ENCODE results near the gene MRPL33. TPM values are rescaled to one million over a fixed set of nuclear protein-coding genes. Genes with fewer than 3 reads are reported as not detected.
A peak's percentile ranks its signal among the peaks of the same experiment; 100 is the strongest.
"Not testable (repeated sequence)": the region's sequence is repeated elsewhere in the genome, so short reads cannot be mapped to it uniquely, and the experiment has no call there.

MRPL33 gene
- total RNA-seq, 1 experiment from 2014 or later = 86.3 TPM

- DNase-seq = peak in 1 of 2 experiments; percentile 49
- Histone ChIP-seq H3K79me2 (ENCODE audit: low read depth) (no peaks in the 10 kb centered on the region; the same call in 1 of the 2 replicates), H3K4me1 (replicated peaks; ENCODE audit: insufficient read depth) (peaks cover 71% of the 10 kb centered on the region), H3K4me3 (no peak overlapping the region), H3K36me3 (ENCODE audit: low read depth) (no peaks in the 10 kb centered on the region; the same call in 1 of the 2 replicates), H2AFZ (no peak overlapping the region), H3K9me2 (ENCODE audit: insufficient read depth) (no peaks in the 10 kb centered on the region), H4K20me1 (ENCODE audit: insufficient read depth) (no peaks in the 10 kb centered on the region), H3K4me2 (peak overlapping the region; percentile 15), H3K27me3 (ENCODE audit: insufficient read depth, low read depth) (no peaks in the 10 kb centered on the region), H3F3A (ENCODE audit: insufficient read depth, low read depth) (peaks cover 65% of the 10 kb centered on the region), H3K9me3 (ENCODE audit: insufficient read depth, low read depth) (no peaks in the 10 kb centered on the region), H3K27ac (peak overlapping the region; percentile 62)
- BruUV-seq (replicated peaks) = no TSS peak
- intact Hi-C loops (cut with micrococcal nuclease; ENCODE audit: unreplicated experiment) = no loop called here
- no peak for TF ChIP-seq CTCF (conservative IDR thresholded peaks at IDR 0.05)
- TF ChIP-seq EZH2 (IDR thresholded peaks at IDR 0.05; ENCODE audit: low read depth) = no peak
- ChIA-PET CTCF (no interaction called here), POLR2A (ENCODE audit: unreplicated experiment) (no interaction called here)
These were observed 8.3 kb upstream of the MRPL33 start for GRCh38 chr2:27762951-27763906.

GRCh38 chr2:27763907-27764267 is 7.6 kb upstream of the MRPL33 start:
- Histone ChIP-seq H3K9me3 (ENCODE audit: insufficient read depth, low read depth) (no peaks in the 10 kb centered on the region), H3K4me2 (no peak overlapping the region), H3K9me2 (ENCODE audit: insufficient read depth) (no peaks in the 10 kb centered on the region), H4K20me1 (ENCODE audit: insufficient read depth) (no peaks in the 10 kb centered on the region), H3K36me3 (ENCODE audit: low read depth) (no peaks in the 10 kb centered on the region; the same call in 1 of the 2 replicates), H3K27me3 (ENCODE audit: insufficient read depth, low read depth) (no peaks in the 10 kb centered on the region), H3K4me1 (replicated peaks; ENCODE audit: insufficient read depth) (peaks cover 71% of the 10 kb centered on the region), H2AFZ (no peak overlapping the region), H3K27ac (peak overlapping the region; percentile 62), H3K79me2 (ENCODE audit: low read depth) (no peaks in the 10 kb centered on the region; the same call in 1 of the 2 replicates), H3K4me3 (no peak overlapping the region), H3F3A (ENCODE audit: insufficient read depth, low read depth) (peaks cover 65% of the 10 kb centered on the region)
- TF ChIP-seq EZH2 (IDR thresholded peaks at IDR 0.05; ENCODE audit: low read depth) = no peak
- TF ChIP-seq CTCF (conservative IDR thresholded peaks at IDR 0.05) = no peak
- no peak for DNase-seq
- ChIA-PET CTCF (no interaction called here), POLR2A (ENCODE audit: unreplicated experiment) (interaction anchor here (0.9 kb wide), 1 partner anchor 255 kb away, joined by 3 read pairs; no protein-coding TSS in a partner anchor)
- no TSS peak for BruUV-seq (replicated peaks)
- intact Hi-C loops (cut with micrococcal nuclease; ENCODE audit: unreplicated experiment) = no loop called here

DNA sequence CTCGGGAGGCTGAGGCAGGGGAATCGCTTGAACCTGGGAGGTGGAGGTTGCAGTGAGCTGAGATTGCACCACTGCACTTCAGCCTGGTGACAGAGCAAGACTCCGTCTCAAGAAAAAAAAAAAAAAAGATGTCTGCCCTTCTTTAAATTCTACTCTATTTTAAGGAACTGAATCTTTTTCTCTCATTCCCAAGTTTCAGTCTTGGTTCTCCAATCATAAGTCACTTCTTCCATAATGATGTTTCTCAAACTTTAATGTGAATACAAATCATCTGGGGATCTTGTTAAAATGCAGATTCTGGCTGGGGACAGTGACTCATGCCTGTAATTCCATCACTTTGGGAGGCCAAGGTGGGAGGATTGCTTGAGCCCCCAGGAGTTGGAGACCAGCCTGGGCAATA is 7.0 kb upstream of the MRPL33 start:
- H3K4me2 ChIP-seq; intact Hi-C loops (cut with micrococcal nuclease; ENCODE audit: unreplicated experiment); H4K20me1 ChIP-seq (ENCODE audit: insufficient read depth); H2AFZ ChIP-seq; H3K36me3 ChIP-seq (ENCODE audit: low read depth); H3K4me3 ChIP-seq; CTCF ChIA-PET; DNase-seq; H3K27me3 ChIP-seq (ENCODE audit: insufficient read depth, low read depth); BruUV-seq (replicated peaks); H3K79me2 ChIP-seq (ENCODE audit: low read depth); H3K9me3 ChIP-seq (ENCODE audit: insufficient read depth, low read depth); H3K9me2 ChIP-seq (ENCODE audit: insufficient read depth): not testable (repeated sequence)
- peaks cover 65% of the 10 kb centered on the region for H3F3A ChIP-seq (ENCODE audit: insufficient read depth, low read depth)
- peaks cover 71% of the 10 kb centered on the region for H3K4me1 ChIP-seq (replicated peaks; ENCODE audit: insufficient read depth)
- POLR2A ChIA-PET (ENCODE audit: unreplicated experiment) = interaction anchor here (0.9 kb wide), 1 partner anchor 254 kb away, joined by 3 read pairs; no protein-coding TSS in a partner anchor
- H3K27ac ChIP-seq = peak overlapping the region; percentile 89; the same call in 1 of the 2 replicates
